GM19324 (cell line): ENCODE measurements around the gene SPINK8.
"Not testable (repeated sequence)": the region's sequence is repeated elsewhere in the genome, so short reads cannot be mapped to it uniquely, and the experiment has no call there.

Source experiments
- ATAC-seq: cut with Tn5 transposase; IDR thresholded peaks from one replicate; pipeline ENCODE4 v1.9.1; 2021; ENCODE audit warnings: mild to moderate bottlenecking, moderate library complexity; ENCODE audit not compliant: unreplicated experiment, low FRiP score

Gene SPINK8

GRCh38 chr3:48331706-48332435 is 1.6 kb downstream of the SPINK8 start:
- ATAC-seq, result not testable (repeated sequence)

- ATAC-seq, result no peak
These were observed 12.5 kb downstream of the SPINK8 start for GRCh38 chr3:48320996-48321395.

GRCh38 chr3:48318713-48319468 is 14.6 kb downstream of the SPINK8 start:
- ATAC-seq, result no peak

GRCh38 chr3:48314542-48314941 is 18.9 kb downstream of the SPINK8 start:
- no peak for ATAC-seq

- ATAC-seq, result no peak
These were observed 26.5 kb downstream of the SPINK8 start for GRCh38 chr3:48306860-48307530.

- no peak for ATAC-seq
These were observed 27.2 kb downstream of the SPINK8 start for GRCh38 chr3:48306290-48306689.

- ATAC-seq, result no peak
These were observed 28.1 kb downstream of the SPINK8 start for GRCh38 chr3:48305396-48305795.

GRCh38 chr3:48303021-48303420 is 30.4 kb downstream of the SPINK8 start:
- no peak for ATAC-seq

- ATAC-seq, result no peak
These were observed 31.7 kb downstream of the SPINK8 start for GRCh38 chr3:48301800-48302166.

GRCh38 chr3:48301020-48301799 is 32.3 kb downstream of the SPINK8 start, which contains the start of gene NME6:
Gene NME6, minus strand, starts transcription at chr3:48301367.
- ATAC-seq, result peak; percentile 82

GRCh38 chr3:48299746-48300712 is 33.4 kb downstream of the SPINK8 start:
- no peak for ATAC-seq

GRCh38 chr3:48297111-48297810 is 36.2 kb downstream of the SPINK8 start:
- no peak for ATAC-seq

- no peak for ATAC-seq
These were observed 36.8 kb downstream of the SPINK8 start for GRCh38 chr3:48296699-48297098.

GRCh38 chr3:48294611-48295263 is 38.7 kb downstream of the SPINK8 start:
- no peak for ATAC-seq

GRCh38 chr3:48289659-48290058 is 43.8 kb downstream of the SPINK8 start:
- ATAC-seq, result no peak

- ATAC-seq, result no peak
These were observed 46.4 kb downstream of the SPINK8 start for GRCh38 chr3:48287034-48287433.

GRCh38 chr3:48286308-48286707 is 47.2 kb downstream of the SPINK8 start:
- no peak for ATAC-seq

- ATAC-seq, result no peak
These were observed 47.8 kb downstream of the SPINK8 start for GRCh38 chr3:48285675-48286074.
